K562 (cell line): ENCODE results near the gene TMEM205. TPM values are rescaled to one million over a fixed set of nuclear protein-coding genes. Genes with fewer than 3 reads are reported as not detected.

Experiments
- BHLHE40 ChIP-seq: IDR thresholded peaks from 2 replicates; pipeline ENCODE4 v1.6.1; 2011; ENCODE audit warnings: low read length, improper control_type of control experiment
- CEBPB ChIP-seq: fragments of 450-650 bp; IDR thresholded peaks from 2 replicates; pipeline ENCODE4 v1.6.1; 2016; ENCODE audit warnings: missing genetic modification characterization, missing compliant biosample characterization
- CTBP1 ChIP-seq: fragments of 450-650 bp; IDR thresholded peaks from 2 replicates; pipeline ENCODE4 v1.6.1; 2016; ENCODE audit warnings: borderline replicate concordance
- DPF2 ChIP-seq: fragments of 450-650 bp; IDR thresholded peaks from 2 replicates; pipeline ENCODE4 v1.6.1; 2016
- EWSR1 ChIP-seq: fragments of 450-650 bp; IDR thresholded peaks from 2 replicates; pipeline ENCODE4 v1.6.1; 2018; ENCODE audit warnings: borderline replicate concordance, mild to moderate bottlenecking, low read depth, moderate library complexity; ENCODE audit not compliant: partially characterized antibody
- L3MBTL2 ChIP-seq: fragments of 450-650 bp; IDR thresholded peaks from 2 replicates; pipeline ENCODE4 v1.6.1; 2016; ENCODE audit warnings: mild to moderate bottlenecking, moderate library complexity
- MCM3 ChIP-seq: fragments of 450-650 bp; IDR thresholded peaks from 2 replicates; pipeline ENCODE4 v1.6.1; 2016
- POLR2H ChIP-seq: IDR thresholded peaks from 2 replicates; pipeline ENCODE4 v1.6.1; 2016; ENCODE audit warnings: missing genetic modification characterization, low read depth, mild to moderate bottlenecking, control low read depth, missing compliant biosample characterization, moderate library complexity
- PPARD ChIP-seq: fragments of 250-450 bp; sonication (Bioruptor Pico); IDR thresholded peaks from 2 replicates; pipeline ENCODE4 v1.8.0; 2022; ENCODE audit warnings: inconsistent platforms, mild to moderate bottlenecking, moderate library complexity
- RBM15 ChIP-seq: fragments of 200-400 bp; formaldehyde crosslinking; IDR thresholded peaks from 2 replicates; pipeline ENCODE4 v1.6.1; 2018; ENCODE audit warnings: mild to moderate bottlenecking, low read length, moderate library complexity; ENCODE audit not compliant: insufficient read depth
- RFX1 ChIP-seq: fragments of 450-650 bp; IDR thresholded peaks from 2 replicates; pipeline ENCODE4 v1.6.1; 2016; ENCODE audit warnings: mild to moderate bottlenecking, moderate library complexity
- SMARCA4 ChIP-seq: fragments of 450-650 bp; IDR thresholded peaks from 2 replicates; pipeline ENCODE4 v1.6.1; 2016
- SMARCA5 ChIP-seq: fragments of 450-650 bp; IDR thresholded peaks from 2 replicates; pipeline ENCODE4 v1.6.1; 2016
- SRSF9 ChIP-seq: fragments of 200-400 bp; formaldehyde crosslinking; IDR thresholded peaks from 2 replicates; pipeline ENCODE4 v1.6.1; 2017; ENCODE audit warnings: low read depth, low read length, borderline replicate concordance
- ZFP36 ChIP-seq: fragments of 150-350 bp; IDR thresholded peaks from 2 replicates; pipeline ENCODE4 v1.6.1; 2018; ENCODE audit warnings: low read length, low read depth; ENCODE audit not compliant: partially characterized antibody
- ZNF12 ChIP-seq: sonication (generic); formaldehyde crosslinking; IDR thresholded peaks from 2 replicates; pipeline ENCODE4 v1.4.0; 2020; ENCODE audit warnings: mild to moderate bottlenecking, missing genetic modification reagents
- ZNF224 ChIP-seq: sonication (generic); formaldehyde crosslinking; IDR thresholded peaks from 2 replicates; pipeline ENCODE4 v1.8.0; 2022; ENCODE audit warnings: mild to moderate bottlenecking, missing genetic modification reagents
- ZNF232 ChIP-seq: sonication (generic); formaldehyde crosslinking; IDR thresholded peaks from 2 replicates; pipeline ENCODE4 v1.8.0; 2022; ENCODE audit warnings: mild to moderate bottlenecking, missing genetic modification reagents
- ZNF274 ChIP-seq: IDR thresholded peaks from 2 replicates; pipeline ENCODE4 v1.6.1; 2011; ENCODE audit warnings: low read depth, mild to moderate bottlenecking, low read length, moderate library complexity, borderline replicate concordance
- ZNF561 ChIP-seq: fragments of 450-650 bp; formaldehyde crosslinking; conservative IDR thresholded peaks from 2 replicates; pipeline ENCODE4 v1.4.0; 2020; ENCODE audit warnings: mild to moderate bottlenecking, moderate library complexity
- polyA plus RNA-seq, 8 experiments: library from polyadenylated mRNA; depleted of rRNA in 4 of 8; stranded (reverse) in 5 of 8; unstranded in 3 of 8; fragments of >200 nt; fragmentation: Nextera tagmentation in 2 of 8; fragmentation: Illumina TruSeq in 1 of 8; extraction: Ambion mirVana in 2 of 8; extraction: Trizol in 1 of 8; gene quantifications; 2 replicates each; pipeline versions ENCODE4 v1.2.1 to v1.2.3, GENCODE V29; 2011 to 2014; ENCODE audit warnings: inconsistent platforms in 1 of 8, missing spikeins in 1 of 8
- total RNA-seq, 7 experiments: library from RNA; depleted of rRNA in 6 of 7; stranded (reverse); fragments of >200 nt in 6 of 7; fragmentation: Illumina TruSeq in 2 of 7; extraction: Trizol in 2 of 7; gene quantifications; 2 replicates each; pipeline versions ENCODE4 v1.2.1 to v1.2.3, GENCODE V29; 2011 to 2021; ENCODE audit warnings: low replicate concordance in 1 of 7
- TF ChIP-seq, protein P1 (sequence below), 2 experiments: fragments of 450-650 bp; IDR thresholded peaks; 2 replicates each; pipeline ENCODE4 v1.6.1; 2016
- TF ChIP-seq, protein P2 (sequence below): fragments of 450-650 bp; IDR thresholded peaks from 2 replicates; pipeline ENCODE4 v1.6.1; 2018; ENCODE audit warnings: mild to moderate bottlenecking, low read depth; ENCODE audit not compliant: partially characterized antibody
- TF ChIP-seq, protein P3 (sequence below): fragments of 250-450 bp; sonication (Bioruptor Pico); IDR thresholded peaks from 2 replicates; pipeline ENCODE4 v1.8.0; 2021; ENCODE audit warnings: moderate library complexity, mild to moderate bottlenecking, inconsistent platforms
- TF ChIP-seq, protein P4 (sequence below): fragments of 250-450 bp; sonication (Bioruptor Pico); IDR thresholded peaks from 2 replicates; pipeline ENCODE4 v1.4.0; 2020; ENCODE audit warnings: mild to moderate bottlenecking

Gene TMEM205
- total and polyA plus RNA-seq, 9 of the 15 experiments (the other 6 are each of a cell fraction or from before 2014, with no cell fraction given), result 21.3 to 81.5 (median 44.1) TPM

DNA sequence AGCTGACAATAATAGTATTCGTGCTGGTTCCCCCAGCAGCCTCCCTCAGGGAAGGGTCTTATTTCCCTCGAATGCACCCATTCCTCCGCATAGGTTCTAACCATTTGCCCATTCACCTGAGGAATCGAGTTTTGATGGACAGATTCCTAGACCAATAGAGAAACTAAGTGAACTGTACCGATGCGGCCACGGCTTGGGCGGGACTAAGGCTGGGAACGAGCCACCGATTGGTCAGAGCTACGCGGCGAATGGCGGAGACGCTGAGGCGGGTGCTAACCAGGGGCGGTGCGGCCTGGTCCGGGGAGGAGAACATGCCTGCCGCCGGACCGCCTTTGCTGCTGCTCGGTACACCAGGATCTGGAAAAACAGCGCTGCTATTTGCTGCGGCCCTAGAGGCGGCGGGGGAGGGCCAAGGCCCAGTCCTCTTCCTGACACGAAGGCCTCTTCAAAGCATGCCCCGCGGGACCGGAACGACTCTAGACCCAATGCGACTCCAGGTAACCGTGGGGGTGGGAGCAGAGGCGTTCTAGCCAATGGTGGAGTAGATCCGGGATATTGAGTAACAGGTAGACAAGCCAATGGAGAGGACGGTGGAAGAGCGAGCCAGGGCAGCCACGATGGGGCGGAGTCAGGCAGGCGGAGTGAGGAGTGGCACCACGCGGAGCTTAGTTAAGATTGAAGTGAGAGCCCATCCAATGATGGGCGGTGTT lies 28.5 kb upstream of the TMEM205 start, which contains the start of gene SWSAP1 (continued):
- TF ChIP-seq ZNF274 (no peak), RBM15 (no peak), CTBP1 (peak; percentile 63), SRSF9 (no peak), SMARCA5 (no peak; the same call in 1 of the 2 replicates), ZNF12 (CRISPR knock-in tag) (0 out of 2 replicates have a peak, but pooled peaks have one; percentile 17), RFX1 (peak; percentile 82; the same call in 1 of the 2 replicates), POLR2H (tag) (peak; percentile 92), DPF2 (no peak), PPARD (CRISPR knock-in tag) (no peak), ZNF224 (CRISPR knock-in tag) (no peak), CEBPB (tag) (peak; percentile 81), SMARCA4 (no peak), ZNF232 (CRISPR knock-in tag) (no peak), ZFP36 (no peak), ZNF561 (CRISPR knock-in tag) (0 out of 2 replicates have a peak, but pooled peaks have one; percentile 37), MCM3 (no peak), BHLHE40 (no peak; the same call in 1 of the 2 replicates), EWSR1 (no peak), L3MBTL2 (peak; percentile 92)
- TF ChIP-seq, protein P1, sequence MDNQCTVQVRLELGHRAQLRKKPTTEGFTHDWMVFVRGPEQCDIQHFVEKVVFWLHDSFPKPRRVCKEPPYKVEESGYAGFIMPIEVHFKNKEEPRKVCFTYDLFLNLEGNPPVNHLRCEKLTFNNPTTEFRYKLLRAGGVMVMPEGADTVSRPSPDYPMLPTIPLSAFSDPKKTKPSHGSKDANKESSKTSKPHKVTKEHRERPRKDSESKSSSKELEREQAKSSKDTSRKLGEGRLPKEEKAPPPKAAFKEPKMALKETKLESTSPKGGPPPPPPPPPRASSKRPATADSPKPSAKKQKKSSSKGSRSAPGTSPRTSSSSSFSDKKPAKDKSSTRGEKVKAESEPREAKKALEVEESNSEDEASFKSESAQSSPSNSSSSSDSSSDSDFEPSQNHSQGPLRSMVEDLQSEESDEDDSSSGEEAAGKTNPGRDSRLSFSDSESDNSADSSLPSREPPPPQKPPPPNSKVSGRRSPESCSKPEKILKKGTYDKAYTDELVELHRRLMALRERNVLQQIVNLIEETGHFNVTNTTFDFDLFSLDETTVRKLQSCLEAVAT (IDR thresholded peaks at IDR 0.05), result no peak
- TF ChIP-seq, protein P2, sequence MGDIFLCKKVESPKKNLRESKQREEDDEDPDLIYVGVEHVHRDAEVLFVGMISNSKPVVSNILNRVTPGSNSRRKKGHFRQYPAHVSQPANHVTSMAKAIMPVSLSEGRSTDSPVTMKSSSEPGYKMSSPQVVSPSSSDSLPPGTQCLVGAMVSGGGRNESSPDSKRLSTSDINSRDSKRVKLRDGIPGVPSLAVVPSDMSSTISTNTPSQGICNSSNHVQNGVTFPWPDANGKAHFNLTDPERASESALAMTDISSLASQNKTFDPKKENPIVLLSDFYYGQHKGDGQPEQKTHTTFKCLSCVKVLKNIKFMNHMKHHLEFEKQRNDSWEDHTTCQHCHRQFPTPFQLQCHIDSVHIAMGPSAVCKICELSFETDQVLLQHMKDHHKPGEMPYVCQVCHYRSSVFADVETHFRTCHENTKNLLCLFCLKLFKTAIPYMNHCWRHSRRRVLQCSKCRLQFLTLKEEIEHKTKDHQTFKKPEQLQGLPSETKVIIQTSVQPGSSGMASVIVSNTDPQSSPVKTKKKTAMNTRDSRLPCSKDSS, result no peak
- TF ChIP-seq, protein P3, sequence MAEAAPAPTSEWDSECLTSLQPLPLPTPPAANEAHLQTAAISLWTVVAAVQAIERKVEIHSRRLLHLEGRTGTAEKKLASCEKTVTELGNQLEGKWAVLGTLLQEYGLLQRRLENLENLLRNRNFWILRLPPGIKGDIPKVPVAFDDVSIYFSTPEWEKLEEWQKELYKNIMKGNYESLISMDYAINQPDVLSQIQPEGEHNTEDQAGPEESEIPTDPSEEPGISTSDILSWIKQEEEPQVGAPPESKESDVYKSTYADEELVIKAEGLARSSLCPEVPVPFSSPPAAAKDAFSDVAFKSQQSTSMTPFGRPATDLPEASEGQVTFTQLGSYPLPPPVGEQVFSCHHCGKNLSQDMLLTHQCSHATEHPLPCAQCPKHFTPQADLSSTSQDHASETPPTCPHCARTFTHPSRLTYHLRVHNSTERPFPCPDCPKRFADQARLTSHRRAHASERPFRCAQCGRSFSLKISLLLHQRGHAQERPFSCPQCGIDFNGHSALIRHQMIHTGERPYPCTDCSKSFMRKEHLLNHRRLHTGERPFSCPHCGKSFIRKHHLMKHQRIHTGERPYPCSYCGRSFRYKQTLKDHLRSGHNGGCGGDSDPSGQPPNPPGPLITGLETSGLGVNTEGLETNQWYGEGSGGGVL, result no peak
- TF ChIP-seq, protein P4, sequence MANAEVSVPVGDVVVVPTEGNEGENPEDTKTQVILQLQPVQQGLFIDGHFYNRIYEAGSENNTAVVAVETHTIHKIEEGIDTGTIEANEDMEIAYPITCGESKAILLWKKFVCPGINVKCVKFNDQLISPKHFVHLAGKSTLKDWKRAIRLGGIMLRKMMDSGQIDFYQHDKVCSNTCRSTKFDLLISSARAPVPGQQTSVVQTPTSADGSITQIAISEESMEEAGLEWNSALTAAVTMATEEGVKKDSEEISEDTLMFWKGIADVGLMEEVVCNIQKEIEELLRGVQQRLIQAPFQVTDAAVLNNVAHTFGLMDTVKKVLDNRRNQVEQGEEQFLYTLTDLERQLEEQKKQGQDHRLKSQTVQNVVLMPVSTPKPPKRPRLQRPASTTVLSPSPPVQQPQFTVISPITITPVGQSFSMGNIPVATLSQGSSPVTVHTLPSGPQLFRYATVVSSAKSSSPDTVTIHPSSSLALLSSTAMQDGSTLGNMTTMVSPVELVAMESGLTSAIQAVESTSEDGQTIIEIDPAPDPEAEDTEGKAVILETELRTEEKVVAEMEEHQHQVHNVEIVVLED (CRISPR knock-in tag), result peak; percentile 58
